B cell (primary cell): ENCODE data around the gene PCSK9. TPM values are rescaled to one million over a fixed set of nuclear protein-coding genes. Genes with fewer than 3 reads are reported as not detected.

Source experiments
- ATAC-seq: fragments of 200-7000 bp; cut with Tn5 transposase; one replicate; pipeline ENCODE4 v1.10.0; 2021; ENCODE audit warnings: low read depth, mild to moderate bottlenecking, moderate number of reproducible peaks, moderate library complexity
- CTCF ChIA-PET: fragments of 350-600 bp; sonication (Branson Sonifier 250); formaldehyde crosslinking; loops from one replicate; lab custom pipeline; 2021; ENCODE audit warnings: antibody characterized with exemption, inconsistent platforms; lab: Charles Lee
- POLR2A ChIA-PET: fragments of 350-600 bp; sonication (Branson Sonifier 250); formaldehyde crosslinking; loops from one replicate; lab custom pipeline; 2021; ENCODE audit warnings: antibody characterized with exemption; lab: Charles Lee
- DNase-seq: peaks from one replicate; pipeline ENCODE4 v3.0.0; 2013
- H2AFZ ChIP-seq: 2 replicates; pipeline ENCODE4 v1.6.1; 2012; ENCODE audit warnings: mild to moderate bottlenecking, low read depth, low read length; ENCODE audit not compliant: insufficient read depth, poor library complexity, severe bottlenecking
- H3K27ac ChIP-seq, 2 donors: 1 replicate in 1 of 2; 2 replicates in 1 of 2; pipeline ENCODE4 v1.5.1; 2012 to 2013; ENCODE audit warnings: low read length in 2 of 2, mild to moderate bottlenecking in 2 of 2, moderate library complexity in 1 of 2
- H3K27me3 ChIP-seq, 4 experiments: fragments of 200-600 bp in 1 of 4; sonication (generic) in 1 of 4; replicated peaks in 1 of 4; 1 replicate in 2 of 4; 2 replicates in 2 of 4; pipeline versions ENCODE4 v1.6.1 to v1.7.0; 2013 to 2016; ENCODE audit warnings: low read length in 3 of 4, mild to moderate bottlenecking in 2 of 4, mixed read lengths in 1 of 4, moderate library complexity in 1 of 4; ENCODE audit not compliant: insufficient read depth in 4 of 4, control insufficient read depth in 3 of 4; ENCODE audit errors: control extremely low read depth in 1 of 4
- H3K36me3 ChIP-seq, 2 experiments: replicated peaks in 1 of 2; 1 replicate in 1 of 2; 2 replicates in 1 of 2; pipeline versions ENCODE4 v1.6.1 to v1.7.1; 2013; ENCODE audit warnings: low read length in 1 of 2; ENCODE audit not compliant: insufficient read depth in 2 of 2, control insufficient read depth in 1 of 2; ENCODE audit errors: control extremely low read depth in 1 of 2, extremely low read depth in 1 of 2
- H3K4me1 ChIP-seq, 2 donors: fragments of 200-600 bp in 1 of 2; sonication (generic) in 1 of 2; 1 replicate in 1 of 2; 2 replicates in 1 of 2; pipeline versions ENCODE4 v1.5.1 to v1.6.1; 2013 to 2017; ENCODE audit warnings: low read length in 2 of 2; ENCODE audit not compliant: control insufficient read depth in 2 of 2, insufficient read depth in 2 of 2
- H3K4me2 ChIP-seq: replicated peaks from 2 replicates; pipeline ENCODE3; 2012; ENCODE audit warnings: mild to moderate bottlenecking, low read depth, low read length; ENCODE audit not compliant: poor library complexity, severe bottlenecking
- H3K4me3 ChIP-seq, 5 experiments: fragments of 200-600 bp in 1 of 5; sonication (generic) in 1 of 5; 1 replicate in 3 of 5; 2 replicates in 2 of 5; pipeline versions ENCODE4 v1.5.1 to v1.7.0; 2011 to 2016; ENCODE audit warnings: low read length in 4 of 5, mild to moderate bottlenecking in 4 of 5, low read depth in 2 of 5, control low read depth in 1 of 5, moderate library complexity in 1 of 5; ENCODE audit not compliant: insufficient read depth in 1 of 5; ENCODE audit errors: control extremely low read depth in 1 of 5, extremely low read depth in 1 of 5
- H3K79me2 ChIP-seq: fragments of 200-600 bp; sonication (generic); one replicate; pipeline ENCODE4 v1.6.0; 2016; ENCODE audit warnings: low read length; ENCODE audit not compliant: control insufficient read depth, insufficient read depth
- H3K9ac ChIP-seq: fragments of 200-600 bp; sonication (generic); 2 replicates; pipeline ENCODE4 v1.6.1; 2017; ENCODE audit warnings: mild to moderate bottlenecking, low read length, moderate library complexity
- H3K9me3 ChIP-seq, 3 donors: one replicate each; pipeline versions ENCODE4 v1.6.1 to v1.7.1; 2013; ENCODE audit warnings: low read length in 2 of 3; ENCODE audit not compliant: control insufficient read depth in 2 of 3, insufficient read depth in 1 of 3; ENCODE audit errors: control extremely low read depth in 1 of 3
- H4K20me1 ChIP-seq: 2 replicates; pipeline ENCODE4 v1.6.0; 2012; ENCODE audit warnings: mild to moderate bottlenecking, low read length; ENCODE audit not compliant: insufficient read depth, control insufficient read depth, poor library complexity, severe bottlenecking
- H3K27ac Mint-ChIP-seq: one replicate; pipeline ENCODE4 v1.8.0; 2021; ENCODE audit warnings: mixed read lengths
- H3K27me3 Mint-ChIP-seq: one replicate; pipeline ENCODE4 v1.8.0; 2021; ENCODE audit warnings: mixed read lengths
- H3K4me1 Mint-ChIP-seq: one replicate; pipeline ENCODE4 v1.8.0; 2021; ENCODE audit warnings: mixed read lengths
- H3K4me3 Mint-ChIP-seq: one replicate; pipeline ENCODE4 v1.8.0; 2021; ENCODE audit warnings: mixed read lengths
- H3K9me3 Mint-ChIP-seq: one replicate; pipeline ENCODE4 v1.8.0; 2022; ENCODE audit warnings: mixed read lengths; ENCODE audit not compliant: insufficient read depth
- CTCF ChIP-seq: fragments of 200-600 bp; IDR thresholded peaks from one replicate; pipeline ENCODE4 v1.8.0; 2022; ENCODE audit warnings: antibody characterized with exemption, mild to moderate bottlenecking
- EZH2 ChIP-seq: IDR thresholded peaks from 2 replicates; pipeline ENCODE4 v1.6.1; 2012; ENCODE audit warnings: borderline replicate concordance, low read depth, mild to moderate bottlenecking, moderate library complexity, low read length; ENCODE audit not compliant: insufficient read depth, poor library complexity, severe bottlenecking
- WGBS: methylation state at CpG from one replicate; pipeline ENCODE4 v1.1.5; 2013; ENCODE audit warnings: missing lambda C conversion rate; ENCODE audit not compliant: insufficient coverage; 5-methylcytosine and 5-hydroxymethylcytosine counted together
- intact Hi-C: fragments of 100-400 bp; cut with micrococcal nuclease; formaldehyde crosslinking; loops from one replicate; pipeline ENCODE4 v1.10.0; 2022
- polyA plus RNA-seq: library from polyadenylated mRNA; depleted of rRNA; stranded (reverse); fragments of >200 nt; gene quantifications from 2 replicates; pipeline ENCODE4 v1.2.3, GENCODE V29; 2012
- total RNA-seq, 2 donors: library from RNA; stranded (reverse); fragments of 120-200 nt in 1 of 2; gene quantifications; 1 replicate in 1 of 2; 2 replicates in 1 of 2; pipeline versions ENCODE4 v1.2.3 to v1.2.4, GENCODE V29; 2013 to 2022

PCSK9 gene
- total and polyA plus RNA-seq, 2 donors (not counting 1 experiment from before 2014, with no cell fraction given), result not detected

DNA sequence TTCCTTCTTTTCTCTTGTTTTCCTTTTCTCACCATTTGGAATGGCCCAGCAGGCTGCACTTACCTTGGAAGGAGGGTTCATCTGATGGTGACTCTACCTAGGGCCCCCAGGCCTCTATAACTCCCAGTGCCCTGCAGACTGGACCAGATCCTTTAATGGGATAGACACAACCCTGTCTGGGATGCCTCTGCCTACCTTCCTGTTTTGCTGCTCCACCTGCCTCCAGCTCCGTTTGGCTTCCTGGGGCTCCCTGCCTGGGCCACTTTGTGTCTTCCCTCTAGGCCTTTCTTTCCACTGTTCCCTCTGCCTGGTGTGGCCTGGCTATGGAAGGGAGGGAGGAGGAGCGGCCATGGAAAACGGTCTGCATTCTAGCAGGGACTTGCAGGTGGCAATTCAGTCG, 7.5 kb downstream of the PCSK9 start:
- TF ChIP-seq EZH2 (no peak), CTCF (no peak)
- 89% methylated on average over 4 of the region's 4 CpGs for WGBS
- Mint-ChIP-seq H3K9me3 (no peaks in the 10 kb centered on the region), H3K27me3 (peaks cover 23% of the 10 kb centered on the region), H3K4me3 (no peak overlapping the region), H3K27ac (no peak overlapping the region), H3K4me1 (no peaks in the 10 kb centered on the region)
- peaks cover 0 to 3% (median 0%) of the 10 kb centered on the region in 4 experiments for H3K27me3 ChIP-seq
- ChIA-PET POLR2A (no interaction called here), CTCF (no interaction called here)
- DNase-seq, result no peak
- intact Hi-C loops, result no loop called here
- no peak overlapping the region for H3K4me3 ChIP-seq
- no peak overlapping the region for H3K9ac ChIP-seq
- ATAC-seq, result no peak
- H4K20me1 ChIP-seq, result no peaks in the 10 kb centered on the region
- no peak overlapping the region for H2AFZ ChIP-seq
- no peaks in the 10 kb centered on the region for H3K36me3 ChIP-seq
- no peaks in the 10 kb centered on the region for H3K79me2 ChIP-seq
- H3K27ac ChIP-seq, result no peak overlapping the region
- H3K4me2 ChIP-seq, result no peak overlapping the region
- no peaks in the 10 kb centered on the region for H3K4me1 ChIP-seq
- H3K9me3 ChIP-seq, result no peaks in the 10 kb centered on the region

DNA sequence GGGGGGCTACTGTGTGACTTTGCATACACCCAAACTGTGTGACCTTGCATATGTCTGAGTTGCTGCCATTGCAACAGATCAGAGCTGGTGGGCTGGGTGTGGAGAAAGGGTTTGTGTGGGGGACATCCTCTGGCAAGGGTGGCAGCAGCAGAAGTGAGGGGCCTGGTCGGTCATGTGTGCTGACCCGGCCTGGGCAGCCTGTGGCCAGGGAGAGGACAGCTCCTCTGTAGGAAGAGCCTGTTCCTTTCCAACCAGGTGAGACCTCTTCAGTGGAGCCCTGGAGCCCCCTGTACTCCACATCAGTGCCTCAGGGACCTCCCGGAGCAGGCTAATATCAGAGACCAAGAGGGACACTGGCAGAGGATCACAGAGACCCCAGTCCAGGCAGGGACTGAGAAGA, 8.3 kb downstream of the PCSK9 start:
- Mint-ChIP-seq H3K4me3 (no peak overlapping the region), H3K27ac (no peak overlapping the region)
- TF ChIP-seq CTCF (no peak), EZH2 (no peak)

More for the DNA sequence above, 8.3 kb downstream of the PCSK9 start:
- H3K4me2 ChIP-seq, result no peak overlapping the region
- intact Hi-C loops, result no loop called here
- no peak for ATAC-seq
- ChIA-PET POLR2A (no interaction called here), CTCF (no interaction called here)
- no peaks in the 10 kb centered on the region for H3K79me2 ChIP-seq
- Mint-ChIP-seq H3K27me3 (peaks cover 17% of the 10 kb centered on the region), H3K4me1 (no peaks in the 10 kb centered on the region), H3K9me3 (no peaks in the 10 kb centered on the region)
- H3K4me1 ChIP-seq, result no peaks in the 10 kb centered on the region
- H2AFZ ChIP-seq, result no peak overlapping the region
- H3K4me3 ChIP-seq, result no peak overlapping the region
- H3K36me3 ChIP-seq, result no peaks in the 10 kb centered on the region
- no peaks in the 10 kb centered on the region for H3K9me3 ChIP-seq
- no peak for DNase-seq
- H3K27me3 ChIP-seq, result no peaks in the 10 kb centered on the region
- WGBS, result 93% methylated on average over 3 of the region's 3 CpGs
- H4K20me1 ChIP-seq, result no peaks in the 10 kb centered on the region
- no peak overlapping the region for H3K9ac ChIP-seq
- no peak overlapping the region for H3K27ac ChIP-seq
